H9 (cell line): ENCODE data around the gene STAT3. TPM values are rescaled to one million over a fixed set of nuclear protein-coding genes. Genes with fewer than 3 reads are reported as not detected.

ENCODE experiments used
- DNase-seq: peaks from one replicate; pipeline ENCODE4 v3.0.0-alpha.2; 2017
- H2AFZ ChIP-seq: one replicate; pipeline ENCODE4 v1.6.1; 2013; ENCODE audit warnings: mild to moderate bottlenecking, low read length, control low read depth, moderate library complexity
- H2AK5ac ChIP-seq: 2 replicates; pipeline ENCODE4 v1.6.1; 2013; ENCODE audit warnings: low read length, control low read depth, mixed read lengths; ENCODE audit not compliant: insufficient read length
- H2BK120ac ChIP-seq: one replicate; pipeline ENCODE4 v1.6.1; 2013; ENCODE audit warnings: low read depth, mild to moderate bottlenecking, low read length, control low read depth, inconsistent platforms; ENCODE audit not compliant: poor library complexity, severe bottlenecking
- H2BK12ac ChIP-seq: 2 replicates; pipeline ENCODE4 v1.6.1; 2013; ENCODE audit warnings: low read length, control low read depth, mixed read lengths, low read depth; ENCODE audit not compliant: insufficient read length
- H2BK15ac ChIP-seq: 2 replicates; pipeline ENCODE4 v1.6.1; 2013; ENCODE audit warnings: low read depth, low read length, control low read depth
- H2BK20ac ChIP-seq: one replicate; pipeline ENCODE4 v1.6.1; 2013; ENCODE audit warnings: low read depth, mild to moderate bottlenecking, low read length, control low read depth, inconsistent platforms; ENCODE audit not compliant: poor library complexity, severe bottlenecking
- H2BK5ac ChIP-seq: 2 replicates; pipeline ENCODE4 v1.6.1; 2013; ENCODE audit warnings: low read length, control low read depth, mixed read lengths; ENCODE audit not compliant: insufficient read length
- H3K14ac ChIP-seq: 2 replicates; pipeline ENCODE4 v1.6.1; 2013; ENCODE audit warnings: low read length, control low read depth; ENCODE audit not compliant: insufficient read depth
- H3K18ac ChIP-seq: 2 replicates; pipeline ENCODE4 v1.6.1; 2013; ENCODE audit warnings: low read depth, mild to moderate bottlenecking, mixed read lengths, low read length, control low read depth; ENCODE audit not compliant: insufficient read length
- H3K23ac ChIP-seq: 2 replicates; pipeline ENCODE4 v1.6.1; 2013; ENCODE audit warnings: low read length, control low read depth, mixed read lengths, low read depth; ENCODE audit not compliant: insufficient read length
- H3K23me2 ChIP-seq: 2 replicates; pipeline ENCODE4 v1.6.1; 2013; ENCODE audit warnings: low read depth, mild to moderate bottlenecking, mixed read lengths, low read length, control low read depth; ENCODE audit not compliant: insufficient read length, poor library complexity, severe bottlenecking
- H3K27ac ChIP-seq: 2 replicates; pipeline ENCODE4 v1.5.1; 2013; ENCODE audit warnings: low read length, control low read depth, mixed read lengths, low read depth; ENCODE audit not compliant: insufficient read length
- H3K27me3 ChIP-seq: 2 replicates; pipeline ENCODE4 v1.6.1; 2013; ENCODE audit warnings: low read length, control low read depth, inconsistent platforms; ENCODE audit not compliant: insufficient read depth
- H3K4ac ChIP-seq: 2 replicates; pipeline ENCODE4 v1.6.1; 2013; ENCODE audit warnings: low read depth, mild to moderate bottlenecking, control low read depth, inconsistent platforms, low read length, moderate library complexity
- H3K4me1 ChIP-seq: 2 replicates; pipeline ENCODE4 v1.6.1; 2013; ENCODE audit warnings: low read length, control low read depth, inconsistent platforms; ENCODE audit not compliant: insufficient read depth
- H3K4me2 ChIP-seq: 2 replicates; pipeline ENCODE4 v1.6.1; 2013; ENCODE audit warnings: low read length, control low read depth, mixed read lengths; ENCODE audit not compliant: insufficient read length, insufficient read depth
- H3K56ac ChIP-seq: 2 replicates; pipeline ENCODE4 v1.6.1; 2013; ENCODE audit warnings: low read depth, mild to moderate bottlenecking, mixed read lengths, low read length, control low read depth; ENCODE audit not compliant: insufficient read length
- H3K79me1 ChIP-seq: 2 replicates; pipeline ENCODE4 v1.6.1; 2013; ENCODE audit warnings: low read depth, mild to moderate bottlenecking, moderate library complexity, low read length, control low read depth, inconsistent platforms; ENCODE audit not compliant: insufficient read depth, poor library complexity, severe bottlenecking
- H3K79me2 ChIP-seq: 2 replicates; pipeline ENCODE4 v1.6.1; 2013; ENCODE audit warnings: low read length, control low read depth, inconsistent platforms; ENCODE audit not compliant: insufficient read depth
- H3K9ac ChIP-seq: 2 replicates; pipeline ENCODE4 v1.6.1; 2013; ENCODE audit warnings: low read length, control low read depth, mixed read lengths; ENCODE audit not compliant: insufficient read length; ENCODE audit errors: extremely low read depth
- H3K9me3 ChIP-seq: one replicate; pipeline ENCODE4 v1.6.1; 2013; ENCODE audit warnings: low read depth, low read length, inconsistent platforms; ENCODE audit not compliant: control insufficient read depth
- H3T11ph ChIP-seq: one replicate; pipeline ENCODE4 v1.6.1; 2013; ENCODE audit warnings: mild to moderate bottlenecking, low read length, control low read depth, inconsistent platforms
- H4K20me1 ChIP-seq: one replicate; pipeline ENCODE4 v1.6.1; 2013; ENCODE audit not compliant: control insufficient read depth, insufficient read length, insufficient read depth
- H4K5ac ChIP-seq: 2 replicates; pipeline ENCODE4 v1.6.1; 2013; ENCODE audit warnings: low read depth, mild to moderate bottlenecking, mixed read lengths, low read length, control low read depth; ENCODE audit not compliant: insufficient read length
- H4K8ac ChIP-seq: replicated peaks from 2 replicates; pipeline ENCODE4 v1.6.1; 2013; ENCODE audit warnings: low read length, control low read depth, mixed read lengths, low read depth; ENCODE audit not compliant: insufficient read length
- H4K91ac ChIP-seq: 2 replicates; pipeline ENCODE4 v1.6.1; 2013; ENCODE audit warnings: low read depth, mild to moderate bottlenecking, moderate library complexity, mixed read lengths, low read length, control low read depth; ENCODE audit not compliant: insufficient read length
- H3K27ac Mint-ChIP-seq, 3 experiments: 2 replicates in 2 of 3; 3 replicates in 1 of 3; pipeline ENCODE4 v1.8.0; 2020 to 2021; ENCODE audit warnings: mixed read lengths in 3 of 3, mild to moderate bottlenecking in 1 of 3, moderate library complexity in 1 of 3
- H3K27me3 Mint-ChIP-seq: 2 replicates; pipeline ENCODE4 v1.8.0; 2021; ENCODE audit warnings: low read depth, mild to moderate bottlenecking, moderate library complexity, mixed read lengths
- H3K36me3 Mint-ChIP-seq, 3 experiments: 2 replicates in 2 of 3; 3 replicates in 1 of 3; pipeline ENCODE4 v1.8.0; 2020 to 2021; ENCODE audit warnings: low read depth in 3 of 3, mixed read lengths in 3 of 3; ENCODE audit not compliant: insufficient read depth in 1 of 3
- H3K4me1 Mint-ChIP-seq, 2 experiments: 2 replicates each; pipeline ENCODE4 v1.8.0; 2020; ENCODE audit warnings: mixed read lengths in 2 of 2
- H3K4me3 Mint-ChIP-seq, 2 experiments: 2 replicates in 1 of 2; 3 replicates in 1 of 2; pipeline ENCODE4 v1.8.0; 2020 to 2021; ENCODE audit warnings: mild to moderate bottlenecking in 2 of 2, mixed read lengths in 2 of 2, moderate library complexity in 1 of 2
- H3K9me3 Mint-ChIP-seq, 2 experiments: 2 replicates in 1 of 2; 3 replicates in 1 of 2; pipeline ENCODE4 v1.8.0; 2020; ENCODE audit warnings: mild to moderate bottlenecking in 2 of 2, mixed read lengths in 2 of 2, moderate library complexity in 1 of 2
- WGBS: extraction: QIAGEN DNeasy Blood & Tissue Kit; methylation state at CpG from one replicate; pipeline ENCODE4 v1.1.7; 2013; ENCODE audit warnings: missing lambda C conversion rate, low lambda C conversion rate, mixed read lengths; ENCODE audit not compliant: insufficient read length; ENCODE audit errors: extremely low coverage; 5-methylcytosine and 5-hydroxymethylcytosine counted together
- total RNA-seq: library from RNA; stranded (reverse); gene quantifications from 2 replicates; pipeline ENCODE4 v1.2.1, GENCODE V29; 2021
- TF ChIP-seq, protein P1 (sequence below): fragments of 200-600 bp; sonication (generic); conservative IDR thresholded peaks from 3 replicates; pipeline ENCODE4 v1.8.0; 2021; ENCODE audit warnings: antibody characterized with exemption, mild to moderate bottlenecking

The STAT3 gene
- total RNA-seq, 1 experiment from 2014 or later, result 83.2 TPM

DNA sequence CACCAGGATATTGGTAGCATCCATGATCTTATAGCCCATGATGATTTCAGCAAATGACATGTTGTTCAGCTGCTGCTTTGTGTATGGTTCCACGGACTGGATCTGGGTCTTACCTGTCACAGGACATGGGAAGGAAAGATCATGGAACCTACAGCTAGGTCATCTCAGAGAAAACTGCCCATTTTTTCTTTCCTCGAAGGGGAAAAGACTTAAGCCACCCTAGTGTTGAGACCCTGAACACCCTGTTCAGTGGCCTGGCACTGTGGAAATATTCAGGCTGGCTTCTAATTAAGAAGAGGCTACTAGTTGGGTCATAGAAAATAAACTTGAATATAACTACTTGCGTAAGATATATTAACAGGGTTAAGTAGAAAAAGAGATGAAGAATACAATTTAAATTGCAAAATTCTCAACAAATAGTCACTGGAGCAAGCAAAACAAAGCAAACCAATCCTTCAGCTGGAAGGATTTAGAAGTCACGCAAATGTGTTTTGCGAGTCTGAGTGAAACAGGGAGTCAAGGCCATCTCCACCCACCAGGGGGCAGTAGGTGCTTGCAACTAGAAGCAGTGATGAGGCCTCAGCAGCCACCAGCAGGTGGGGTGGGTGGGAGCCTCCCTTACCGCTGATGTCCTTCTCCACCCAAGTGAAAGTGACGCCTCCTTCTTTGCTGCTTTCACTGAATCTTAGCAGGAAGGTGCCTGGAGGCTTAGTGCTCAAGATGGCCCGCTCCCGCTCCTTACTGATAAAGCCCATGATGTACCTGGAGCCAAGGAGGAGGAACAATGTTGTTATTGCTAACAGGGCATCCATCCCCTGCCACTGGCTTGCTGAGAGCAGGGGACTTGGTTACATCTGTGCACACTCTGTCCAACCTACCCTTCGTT is 65.6 kb downstream of the STAT3 start:
- WGBS, result no CpG with 5 or more reads among the region's 10 CpGs
- no peak overlapping the region for H3K23ac ChIP-seq
- H2BK20ac ChIP-seq, result no peak overlapping the region
- Mint-ChIP-seq H3K27me3 (no peaks in the 10 kb centered on the region), H3K4me3 (no peak overlapping the region), H3K4me1 (peaks cover 19 to 22% of the 10 kb centered on the region in 2 experiments), H3K36me3 (peaks cover 52 to 82% (median 64%) of the 10 kb centered on the region in 3 experiments), H3K27ac (peak overlapping the region in 1 of 3 experiments; percentile 80; a peak in 2 of 7 replicates), H3K9me3 (no peaks in the 10 kb centered on the region)
- no peak overlapping the region for H4K5ac ChIP-seq
- H3K27me3 ChIP-seq, result no peaks in the 10 kb centered on the region
- no peaks in the 10 kb centered on the region for H3K9me3 ChIP-seq
- H2BK120ac ChIP-seq, result no peak overlapping the region
- H3K79me2 ChIP-seq, result no peaks in the 10 kb centered on the region
- H4K20me1 ChIP-seq, result no peaks in the 10 kb centered on the region
- TF ChIP-seq, protein P1, sequence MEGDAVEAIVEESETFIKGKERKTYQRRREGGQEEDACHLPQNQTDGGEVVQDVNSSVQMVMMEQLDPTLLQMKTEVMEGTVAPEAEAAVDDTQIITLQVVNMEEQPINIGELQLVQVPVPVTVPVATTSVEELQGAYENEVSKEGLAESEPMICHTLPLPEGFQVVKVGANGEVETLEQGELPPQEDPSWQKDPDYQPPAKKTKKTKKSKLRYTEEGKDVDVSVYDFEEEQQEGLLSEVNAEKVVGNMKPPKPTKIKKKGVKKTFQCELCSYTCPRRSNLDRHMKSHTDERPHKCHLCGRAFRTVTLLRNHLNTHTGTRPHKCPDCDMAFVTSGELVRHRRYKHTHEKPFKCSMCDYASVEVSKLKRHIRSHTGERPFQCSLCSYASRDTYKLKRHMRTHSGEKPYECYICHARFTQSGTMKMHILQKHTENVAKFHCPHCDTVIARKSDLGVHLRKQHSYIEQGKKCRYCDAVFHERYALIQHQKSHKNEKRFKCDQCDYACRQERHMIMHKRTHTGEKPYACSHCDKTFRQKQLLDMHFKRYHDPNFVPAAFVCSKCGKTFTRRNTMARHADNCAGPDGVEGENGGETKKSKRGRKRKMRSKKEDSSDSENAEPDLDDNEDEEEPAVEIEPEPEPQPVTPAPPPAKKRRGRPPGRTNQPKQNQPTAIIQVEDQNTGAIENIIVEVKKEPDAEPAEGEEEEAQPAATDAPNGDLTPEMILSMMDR, result peak; percentile 100
- no peaks in the 10 kb centered on the region for H3K23me2 ChIP-seq
- H3K18ac ChIP-seq, result no peak overlapping the region
- H2BK5ac ChIP-seq, result no peak overlapping the region
- H3K14ac ChIP-seq, result no peak overlapping the region
- no peak overlapping the region for H2BK12ac ChIP-seq
- no peak overlapping the region for H3K56ac ChIP-seq
- no peaks in the 10 kb centered on the region for H3K4me1 ChIP-seq
- H4K91ac ChIP-seq, result no peak overlapping the region
- H3K9ac ChIP-seq, result no peak overlapping the region
- no peak overlapping the region for H4K8ac ChIP-seq
- no peak overlapping the region for H3K4ac ChIP-seq
- H2BK15ac ChIP-seq, result no peak overlapping the region
- no peak overlapping the region for H3T11ph ChIP-seq
- H2AFZ ChIP-seq, result no peak overlapping the region
- no peak overlapping the region for H2AK5ac ChIP-seq
- H3K27ac ChIP-seq, result no peak overlapping the region
- H3K4me2 ChIP-seq, result no peak overlapping the region
- H3K79me1 ChIP-seq, result no peaks in the 10 kb centered on the region
- peak; percentile 98 for DNase-seq
